HFFc6 (cell line): ENCODE measurements around the gene MMP28. TPM values are rescaled to one million over a fixed set of nuclear protein-coding genes. Genes with fewer than 3 reads are reported as not detected.
A peak's percentile ranks its signal among the peaks of the same experiment; 100 is the strongest.

Source experiments
- DNase-seq: peaks from one replicate; pipeline ENCODE4 v3.0.0-alpha.2; 2018
- H3K27ac Mint-ChIP-seq: 2 replicates; pipeline ENCODE4 v1.8.0; 2020; ENCODE audit warnings: mild to moderate bottlenecking, mixed read lengths
- H3K27me3 Mint-ChIP-seq: 2 replicates; pipeline ENCODE4 v1.8.0; 2021; ENCODE audit warnings: mild to moderate bottlenecking, moderate library complexity, mixed read lengths; ENCODE audit not compliant: insufficient read depth
- H3K36me3 Mint-ChIP-seq: 2 replicates; pipeline ENCODE4 v1.8.0; 2021; ENCODE audit warnings: low read depth, mixed read lengths
- H3K4me1 Mint-ChIP-seq: 2 replicates; pipeline ENCODE4 v1.8.0; 2020; ENCODE audit warnings: low read depth, mixed read lengths
- H3K4me3 Mint-ChIP-seq: 2 replicates; pipeline ENCODE4 v1.8.0; 2020; ENCODE audit warnings: mild to moderate bottlenecking, moderate library complexity, mixed read lengths
- H3K9me3 Mint-ChIP-seq: 2 replicates; pipeline ENCODE4 v1.8.0; 2020; ENCODE audit warnings: mild to moderate bottlenecking, mixed read lengths
- CTCF ChIP-seq: fragments of 200-600 bp; sonication (generic); IDR thresholded peaks from 2 replicates; pipeline ENCODE4 v1.5.0; 2021; ENCODE audit warnings: antibody characterized with exemption, mild to moderate bottlenecking
- long read RNA-seq: library from polyadenylated mRNA; unstranded; transcript quantifications from one replicate; pipeline ENCODE4 v2.0.0, GENCODE V29; 2019
- total RNA-seq, 6 experiments: library from RNA; stranded (reverse); fragmentation: NEBNext Ultra II Directional; extraction: Animal tissue kit (Norgen Biotek cat#: 25700); gene quantifications; 2 replicates in 1 of 6; 3 replicates in 5 of 6; pipeline ENCODE4 v1.2.3, GENCODE V29; 2021

Gene MMP28
- not detected for total RNA-seq
- long read RNA-seq: 0 reads

DNA sequence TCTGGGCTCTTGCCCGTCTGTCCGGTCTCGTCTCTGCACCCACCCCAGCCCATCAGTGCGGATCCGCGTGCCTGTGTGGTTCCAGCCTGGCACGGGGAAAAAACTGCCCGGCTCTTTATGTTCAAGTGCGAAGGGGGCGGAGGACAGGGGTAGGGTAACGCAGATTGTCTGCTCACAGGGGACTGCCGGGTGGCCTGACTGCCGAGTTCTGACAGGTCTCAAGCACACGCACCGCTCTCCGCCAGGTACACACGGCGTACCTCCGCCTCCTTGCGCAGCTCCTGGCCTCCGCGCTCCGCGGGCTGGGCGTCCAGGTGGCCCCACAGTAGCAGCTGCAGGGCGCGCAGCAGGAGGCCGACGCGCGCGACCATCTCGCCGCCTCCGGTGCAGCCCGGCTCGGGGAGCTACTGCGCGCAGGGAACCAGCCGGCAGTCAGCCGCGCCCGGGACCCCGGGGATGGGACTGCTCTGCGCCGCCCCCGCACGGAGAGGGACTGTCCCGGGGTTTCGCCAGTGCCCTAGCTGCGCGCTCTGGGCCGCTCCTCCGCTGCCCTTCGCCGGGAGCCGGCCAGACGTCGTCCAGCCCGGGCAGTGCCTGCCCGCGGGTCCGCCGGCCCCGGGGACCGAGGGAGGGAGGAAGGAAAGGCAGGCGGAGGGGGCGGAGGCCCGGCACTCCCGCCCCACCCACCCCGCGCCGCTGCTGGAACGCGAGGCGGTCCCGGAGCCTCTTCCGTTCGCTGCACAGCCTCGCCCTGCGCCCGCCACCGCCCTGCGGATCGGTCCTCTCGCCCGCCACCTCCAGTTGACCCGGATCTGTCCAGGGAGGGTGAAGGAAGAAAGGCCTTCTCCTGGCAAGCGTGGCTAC is at the start of gene MMP28:
MMP28 (minus strand) TSS at position 635 of the 864 bp plus-strand sequence; CDS start at position 371, 264 bp downstream.
- H3K4me3 Mint-ChIP-seq: peak within 1 kb of the TSS; percentile 32
- H3K27me3 Mint-ChIP-seq: peaks cover 49% of the 10 kb centered on the region
- no peak for TF ChIP-seq CTCF
- peaks cover 21% of the 10 kb centered on the region for H3K4me1 Mint-ChIP-seq
- no peaks in the 10 kb centered on the region for H3K36me3 Mint-ChIP-seq
- no peaks in the 10 kb centered on the region for H3K9me3 Mint-ChIP-seq
- no peak within 1 kb of the TSS for H3K27ac Mint-ChIP-seq
- no peak for DNase-seq

- peaks cover 21% of the 10 kb centered on the region for H3K36me3 Mint-ChIP-seq
- H3K4me1 Mint-ChIP-seq: peaks cover 23% of the 10 kb centered on the region
- H3K9me3 Mint-ChIP-seq: no peaks in the 10 kb centered on the region
- H3K4me3 Mint-ChIP-seq: no peak overlapping the region
- no peaks in the 10 kb centered on the region; the same call in 1 of the 2 replicates for H3K27me3 Mint-ChIP-seq
- DNase-seq: no peak
- TF ChIP-seq CTCF: no peak
- peak overlapping the region; percentile 12; the same call in 1 of the 2 replicates for H3K27ac Mint-ChIP-seq
Measured at GRCh38 chr17:35844547-35844946, 49.1 kb upstream of the MMP28 start.

GRCh38 chr17:35843698-35844097 is 48.3 kb upstream of the MMP28 start:
- Mint-ChIP-seq H3K27ac (no peak overlapping the region), H3K4me1 (peaks cover 23% of the 10 kb centered on the region), H3K36me3 (peaks cover 19% of the 10 kb centered on the region), H3K9me3 (no peaks in the 10 kb centered on the region), H3K4me3 (no peak overlapping the region), H3K27me3 (no peaks in the 10 kb centered on the region)
- TF ChIP-seq CTCF: no peak
- no peak for DNase-seq

GRCh38 chr17:35842239-35842638 is 46.8 kb upstream of the MMP28 start:
- Mint-ChIP-seq H3K27ac (no peak overlapping the region; the same call in 1 of the 2 replicates), H3K36me3 (peaks cover 19% of the 10 kb centered on the region; the same call in 1 of the 2 replicates), H3K9me3 (no peaks in the 10 kb centered on the region), H3K4me1 (peaks cover 23% of the 10 kb centered on the region), H3K4me3 (no peak overlapping the region), H3K27me3 (no peaks in the 10 kb centered on the region)
- no peak for DNase-seq
- no peak for TF ChIP-seq CTCF

GRCh38 chr17:35841505-35841904 is 46.1 kb upstream of the MMP28 start:
- TF ChIP-seq CTCF: no peak
- Mint-ChIP-seq H3K4me3 (no peak overlapping the region), H3K4me1 (peaks cover 18% of the 10 kb centered on the region), H3K9me3 (no peaks in the 10 kb centered on the region), H3K27me3 (no peaks in the 10 kb centered on the region), H3K27ac (no peak overlapping the region; the same call in 1 of the 2 replicates), H3K36me3 (peaks cover 20% of the 10 kb centered on the region)
- DNase-seq: no peak
